Esophagus muscularis mucosa (tissue), 4 donors: ENCODE results near the gene SH3RF2. TPM values are rescaled to one million over a fixed set of nuclear protein-coding genes. Genes with fewer than 3 reads are reported as not detected.

Experiments
- DNase-seq: peaks from one replicate; pipeline ENCODE4 v3.0.0-alpha.2; 2017; ENCODE audit errors: extremely low spot score
- H3K27ac ChIP-seq, 4 donors: fragments of 200-600 bp; sonication (generic); replicated peaks in 1 of 4; 1 replicate in 3 of 4; 2 replicates in 1 of 4; pipeline ENCODE4 v1.5.1; 2016 to 2019; ENCODE audit warnings: mild to moderate bottlenecking in 1 of 4
- H3K27me3 ChIP-seq, 4 donors: fragments of 200-600 bp; sonication (generic); one replicate each; pipeline versions ENCODE4 v1.5.1 to v1.6.0; 2016 to 2019
- H3K36me3 ChIP-seq, 4 donors: fragments of 200-600 bp; sonication (generic); one replicate each; pipeline ENCODE4 v1.5.1; 2016 to 2019
- H3K4me1 ChIP-seq, 4 donors: fragments of 200-600 bp; sonication (generic); one replicate each; pipeline ENCODE4 v1.5.1; 2016 to 2019
- H3K4me3 ChIP-seq, 4 donors: fragments of 200-600 bp; sonication (generic); 1 replicate in 2 of 4; 2 replicates in 2 of 4; pipeline ENCODE4 v1.5.1; 2016 to 2019; ENCODE audit warnings: mild to moderate bottlenecking in 4 of 4, moderate library complexity in 1 of 4
- H3K9me3 ChIP-seq, 4 donors: fragments of 200-600 bp; sonication (generic); 1 replicate in 3 of 4; 2 replicates in 1 of 4; pipeline ENCODE4 v1.5.1; 2016 to 2019
- CTCF ChIP-seq, 3 experiments: fragments of 200-600 bp in 2 of 3; fragments of 450-650 bp in 1 of 3; sonication (generic) in 2 of 3; IDR thresholded peaks; one replicate each; pipeline ENCODE4 v1.5.1; 2017 to 2019; ENCODE audit warnings: antibody characterized with exemption in 3 of 3, mild to moderate bottlenecking in 2 of 3, moderate library complexity in 1 of 3
- EP300 ChIP-seq: sonication (generic); formaldehyde crosslinking; IDR thresholded peaks from one replicate; pipeline ENCODE4 v1.6.1; 2017; ENCODE audit warnings: antibody characterized with exemption
- POLR2A ChIP-seq: fragments of 450-650 bp; IDR thresholded peaks from one replicate; pipeline ENCODE4 v1.6.1; 2017; ENCODE audit warnings: antibody characterized with exemption, moderate library complexity, mild to moderate bottlenecking, low read depth
- POLR2AphosphoS5 ChIP-seq, 2 donors: sonication (generic); formaldehyde crosslinking; IDR thresholded peaks; one replicate each; pipeline ENCODE4 v1.6.1; 2017; ENCODE audit warnings: antibody characterized with exemption in 2 of 2
- WGBS: methylation state at CpG from one replicate; pipeline ENCODE4 v1.1.5; 2018; 5-methylcytosine and 5-hydroxymethylcytosine counted together
- intact Hi-C: fragments of 100-400 bp; cut with DNase I; formaldehyde crosslinking; loops from one replicate; pipeline ENCODE4 v1.15.1; 2023
- total RNA-seq, 4 donors: library from RNA; depleted of rRNA; stranded (reverse); fragments of >200 nt; gene quantifications; one replicate each; pipeline versions ENCODE4 v1.1.0 to v1.2.1, GENCODE V29; 2016

SH3RF2 gene
- total RNA-seq, 4 donors from 2014 or later, result 0.66 to 2.1 (median 1.5) TPM

GRCh38 chr5:146068977-146069779, 132.8 kb downstream of the SH3RF2 start:
- peaks cover 0 to 17% (median 1%) of the 10 kb centered on the region in 4 donors for H3K4me1 ChIP-seq
- TF ChIP-seq POLR2A (no peak), POLR2AphosphoS5 (IDR thresholded peaks at IDR 0.05) (no peak), CTCF (IDR thresholded peaks at IDR 0.05) (no peak), EP300 (no peak)
- DNase-seq, result no peak
- WGBS, result 92% methylated on average over 6 of the region's 6 CpGs
- intact Hi-C loops, result no loop called here
- no peaks in the 10 kb centered on the region for H3K9me3 ChIP-seq
- H3K27me3 ChIP-seq, result no peaks in the 10 kb centered on the region
- H3K36me3 ChIP-seq, result no peaks in the 10 kb centered on the region
- H3K4me3 ChIP-seq, result no peak overlapping the region
- H3K27ac ChIP-seq, result no peak overlapping the region

- intact Hi-C loops, result no loop called here
- no peak overlapping the region for H3K27ac ChIP-seq
- no peak for DNase-seq
- no peaks in the 10 kb centered on the region for H3K27me3 ChIP-seq
- H3K4me3 ChIP-seq, result no peak overlapping the region
- TF ChIP-seq POLR2A, result no peak
- TF ChIP-seq EP300, result no peak
- TF ChIP-seq CTCF (IDR thresholded peaks at IDR 0.05), result no peak
- TF ChIP-seq POLR2AphosphoS5 (IDR thresholded peaks at IDR 0.05), result no peak
- WGBS, result 100% methylated on average over 2 of the region's 2 CpGs
- H3K36me3 ChIP-seq, result no peaks in the 10 kb centered on the region
- peaks cover 0 to 17% (median 1%) of the 10 kb centered on the region in 4 donors for H3K4me1 ChIP-seq
- H3K9me3 ChIP-seq, result no peaks in the 10 kb centered on the region
Measured at GRCh38 chr5:146069780-146070099, 133.4 kb downstream of the SH3RF2 start.

- TF ChIP-seq EP300 (no peak), CTCF (IDR thresholded peaks at IDR 0.05) (no peak)
- H3K9me3 ChIP-seq, result no peaks in the 10 kb centered on the region
- no peaks in the 10 kb centered on the region for H3K36me3 ChIP-seq
- 83% methylated on average over 3 of the region's 3 CpGs for WGBS
- DNase-seq, result no peak
- H3K27ac ChIP-seq, result no peak overlapping the region
- H3K4me3 ChIP-seq, result no peak overlapping the region
- H3K27me3 ChIP-seq, result no peaks in the 10 kb centered on the region
- peaks cover 0 to 17% (median 1%) of the 10 kb centered on the region in 4 donors for H3K4me1 ChIP-seq
- intact Hi-C loops, result no loop called here
Measured at GRCh38 chr5:146070746-146071145, 134.4 kb downstream of the SH3RF2 start.

GRCh38 chr5:146071171-146071570, 134.8 kb downstream of the SH3RF2 start:
- no peak for TF ChIP-seq EP300
- TF ChIP-seq POLR2AphosphoS5 (IDR thresholded peaks at IDR 0.05), result no peak
- no peak for TF ChIP-seq POLR2A
- no peak for TF ChIP-seq CTCF (IDR thresholded peaks at IDR 0.05)
- no peak overlapping the region for H3K4me3 ChIP-seq
- H3K27ac ChIP-seq, result no peak overlapping the region
- no peaks in the 10 kb centered on the region for H3K36me3 ChIP-seq
- WGBS, result 47% methylated on average over 4 of the region's 4 CpGs
- peaks cover 0 to 17% (median 1%) of the 10 kb centered on the region in 4 donors for H3K4me1 ChIP-seq
- no peaks in the 10 kb centered on the region for H3K9me3 ChIP-seq
- intact Hi-C loops, result no loop called here
- DNase-seq, result no peak
- H3K27me3 ChIP-seq, result peaks cover 0 to 4% (median 0%) of the 10 kb centered on the region in 4 donors

- Histone ChIP-seq H3K36me3 (no peaks in the 10 kb centered on the region), H3K27me3 (peaks cover 0 to 13% (median 0%) of the 10 kb centered on the region in 4 donors), H3K4me3 (no peak overlapping the region), H3K27ac (no peak overlapping the region), H3K4me1 (peaks cover 0 to 9% (median 1%) of the 10 kb centered on the region in 4 donors), H3K9me3 (no peaks in the 10 kb centered on the region)
- intact Hi-C loops, result no loop called here
- TF ChIP-seq EP300, result no peak
- no peak for TF ChIP-seq POLR2A
- TF ChIP-seq CTCF (IDR thresholded peaks at IDR 0.05), result no peak
- TF ChIP-seq POLR2AphosphoS5 (IDR thresholded peaks at IDR 0.05), result no peak
- 91% methylated on average over 2 of the region's 2 CpGs for WGBS
- DNase-seq, result no peak
Measured at GRCh38 chr5:146072595-146072994, 136.2 kb downstream of the SH3RF2 start.
